ENCODE results near the gene THUMPD2.

Gene THUMPD2

GRCh38 chr2:39738936-39739335, 40.1 kb downstream of the THUMPD2 start:
- no peak for DNase-seq (ENCODE audit: extremely low spot score)
- ChIA-PET POLR2A (no interaction called here), CTCF (interaction anchor here (1.0 kb wide), 1 partner anchor 10 kb away, joined by 3 read pairs; no protein-coding TSS in a partner anchor)
- no peak for TF ChIP-seq HDGF (IDR thresholded peaks at IDR 0.05; ENCODE audit: borderline replicate concordance)
- no peak for TF ChIP-seq L3MBTL2 (conservative IDR thresholded peaks at IDR 0.05)
- TF ChIP-seq SP1 (IDR thresholded peaks at IDR 0.05) = no peak

- ChIA-PET POLR2A (no interaction called here), CTCF (no interaction called here)
- DNase-seq (ENCODE audit: extremely low spot score) = no peak
- TF ChIP-seq LEF1 (IDR thresholded peaks at IDR 0.05; ENCODE audit: borderline replicate concordance) (no peak), HDGF (IDR thresholded peaks at IDR 0.05; ENCODE audit: borderline replicate concordance) (no peak), ZNF384 (IDR thresholded peaks at IDR 0.05) (no peak), ARNT (IDR thresholded peaks at IDR 0.05) (no peak), ELF4 (IDR thresholded peaks at IDR 0.05) (no peak), NFRKB (IDR thresholded peaks at IDR 0.05) (no peak), FOXM1 (IDR thresholded peaks at IDR 0.05; ENCODE audit: borderline replicate concordance) (no peak), TARDBP (IDR thresholded peaks at IDR 0.05) (no peak)
These were observed 41.4 kb downstream of the THUMPD2 start for GRCh38 chr2:39737661-39738060.

- POLR2A ChIA-PET = no interaction called here
- no peak for TF ChIP-seq FOXM1 (IDR thresholded peaks at IDR 0.05; ENCODE audit: borderline replicate concordance)
- no peak for TF ChIP-seq ELF4 (IDR thresholded peaks at IDR 0.05)
- TF ChIP-seq, protein P1, sequence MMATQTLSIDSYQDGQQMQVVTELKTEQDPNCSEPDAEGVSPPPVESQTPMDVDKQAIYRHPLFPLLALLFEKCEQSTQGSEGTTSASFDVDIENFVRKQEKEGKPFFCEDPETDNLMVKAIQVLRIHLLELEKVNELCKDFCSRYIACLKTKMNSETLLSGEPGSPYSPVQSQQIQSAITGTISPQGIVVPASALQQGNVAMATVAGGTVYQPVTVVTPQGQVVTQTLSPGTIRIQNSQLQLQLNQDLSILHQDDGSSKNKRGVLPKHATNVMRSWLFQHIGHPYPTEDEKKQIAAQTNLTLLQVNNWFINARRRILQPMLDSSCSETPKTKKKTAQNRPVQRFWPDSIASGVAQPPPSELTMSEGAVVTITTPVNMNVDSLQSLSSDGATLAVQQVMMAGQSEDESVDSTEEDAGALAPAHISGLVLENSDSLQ (IDR thresholded peaks at IDR 0.05) = no peak
- TF ChIP-seq L3MBTL2 (conservative IDR thresholded peaks at IDR 0.05) = no peak
- TF ChIP-seq FOXK2 (IDR thresholded peaks at IDR 0.05) = no peak
- TF ChIP-seq SUZ12 (IDR thresholded peaks at IDR 0.05) = no peak
- TF ChIP-seq FOXA1 (IDR thresholded peaks at IDR 0.05) = no peak
- TF ChIP-seq ARNT (IDR thresholded peaks at IDR 0.05) = no peak
- no peak for TF ChIP-seq HDGF (IDR thresholded peaks at IDR 0.05; ENCODE audit: borderline replicate concordance)
- no peak for TF ChIP-seq TARDBP (IDR thresholded peaks at IDR 0.05)
- no peak for TF ChIP-seq LEF1 (IDR thresholded peaks at IDR 0.05; ENCODE audit: borderline replicate concordance)
- no peak for TF ChIP-seq NFRKB (IDR thresholded peaks at IDR 0.05)
- no peak for TF ChIP-seq SP1 (IDR thresholded peaks at IDR 0.05)
- TF ChIP-seq BHLHE40 (IDR thresholded peaks at IDR 0.05; ENCODE audit: borderline replicate concordance) = no peak
- no peak for DNase-seq (ENCODE audit: extremely low spot score)
- CTCF ChIA-PET = no interaction called here
These were observed 42.4 kb downstream of the THUMPD2 start for GRCh38 chr2:39736640-39737039.

DNA sequence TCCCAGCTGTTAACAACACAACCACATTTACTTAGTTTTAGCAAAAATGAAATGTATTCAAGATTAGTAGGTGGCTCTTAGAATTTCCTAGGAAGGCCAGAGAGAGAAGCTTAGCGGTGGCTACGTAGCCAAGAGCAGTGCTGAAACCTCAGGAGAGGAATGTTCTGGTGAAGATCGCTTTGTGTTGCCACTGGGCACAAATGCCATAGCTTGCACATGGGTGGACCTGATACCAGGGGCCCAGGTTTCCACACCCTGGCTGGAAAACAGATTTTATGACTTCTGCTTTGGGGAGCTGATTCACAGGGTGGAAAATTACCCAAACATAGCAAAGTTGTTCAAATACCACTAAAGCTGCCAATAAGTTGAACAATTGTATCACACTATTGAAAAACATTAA, 43.4 kb downstream of the THUMPD2 start:
- TF ChIP-seq ELF4 (IDR thresholded peaks at IDR 0.05) (no peak), TARDBP (IDR thresholded peaks at IDR 0.05) (no peak), BHLHE40 (IDR thresholded peaks at IDR 0.05; ENCODE audit: borderline replicate concordance) (no peak), CTBP1 (IDR thresholded peaks at IDR 0.05; ENCODE audit: borderline replicate concordance) (no peak), ZNF384 (IDR thresholded peaks at IDR 0.05) (no peak), HDGF (IDR thresholded peaks at IDR 0.05; ENCODE audit: borderline replicate concordance) (no peak), FOXK2 (IDR thresholded peaks at IDR 0.05) (no peak), SP1 (IDR thresholded peaks at IDR 0.05) (no peak), FOXA1 (IDR thresholded peaks at IDR 0.05) (no peak), SUZ12 (IDR thresholded peaks at IDR 0.05) (no peak), ARNT (IDR thresholded peaks at IDR 0.05) (no peak)
- TF ChIP-seq, protein P1 (IDR thresholded peaks at IDR 0.05) = no peak
- ChIA-PET POLR2A (no interaction called here), CTCF (no interaction called here)
- DNase-seq (ENCODE audit: extremely low spot score) = no peak

DNA sequence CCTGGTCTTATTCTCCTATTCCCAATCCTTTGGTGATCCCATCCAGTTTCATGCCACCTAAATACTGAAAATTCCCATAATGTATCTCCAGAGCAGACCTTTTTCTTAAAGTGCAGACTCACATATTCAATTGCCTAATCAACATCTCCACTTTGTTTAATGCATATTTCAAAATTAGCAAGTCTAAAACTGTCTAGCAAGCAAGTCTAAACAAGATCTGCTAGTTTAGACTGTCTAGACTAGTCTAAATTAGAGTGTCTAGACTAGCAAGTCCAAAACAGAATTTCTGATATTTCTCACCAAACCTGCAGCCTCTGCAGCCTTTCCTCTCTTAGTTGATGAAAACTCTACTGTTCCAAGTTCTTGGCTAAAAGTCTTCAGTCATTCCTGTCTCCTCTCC, 44.6 kb downstream of the THUMPD2 start:
- TF ChIP-seq TARDBP (IDR thresholded peaks at IDR 0.05) = no peak
- no peak for TF ChIP-seq ZNF384 (IDR thresholded peaks at IDR 0.05)
- no peak for TF ChIP-seq BHLHE40 (IDR thresholded peaks at IDR 0.05; ENCODE audit: borderline replicate concordance)
- TF ChIP-seq FOXM1 (IDR thresholded peaks at IDR 0.05; ENCODE audit: borderline replicate concordance) = no peak
- no peak for TF ChIP-seq ELF4 (IDR thresholded peaks at IDR 0.05)
- no peak for TF ChIP-seq FOXK2 (IDR thresholded peaks at IDR 0.05)
- POLR2A ChIA-PET = no interaction called here
- no peak for DNase-seq (ENCODE audit: extremely low spot score)
- CTCF ChIA-PET = no interaction called here

- ChIA-PET POLR2A (no interaction called here), CTCF (interaction anchor here (0.6 to 1.0 kb wide), 2 partner anchors 16 to 198 kb away, joined by 3 read pairs; no protein-coding TSS in a partner anchor)
These were observed 45.9 kb downstream of the THUMPD2 start for GRCh38 chr2:39733070-39733674.

More at GRCh38 chr2:39733070-39733674, 45.9 kb downstream of the THUMPD2 start:
- TF ChIP-seq LEF1 (IDR thresholded peaks at IDR 0.05; ENCODE audit: borderline replicate concordance) (no peak), ZNF384 (IDR thresholded peaks at IDR 0.05) (no peak), SUZ12 (IDR thresholded peaks at IDR 0.05) (no peak), FOXM1 (IDR thresholded peaks at IDR 0.05; ENCODE audit: borderline replicate concordance) (no peak), FOXA1 (IDR thresholded peaks at IDR 0.05) (no peak), SP1 (IDR thresholded peaks at IDR 0.05) (no peak), FOXK2 (IDR thresholded peaks at IDR 0.05) (no peak), BHLHE40 (IDR thresholded peaks at IDR 0.05; ENCODE audit: borderline replicate concordance) (no peak), L3MBTL2 (conservative IDR thresholded peaks at IDR 0.05) (no peak), ARNT (IDR thresholded peaks at IDR 0.05) (no peak), TARDBP (IDR thresholded peaks at IDR 0.05) (no peak), HDGF (IDR thresholded peaks at IDR 0.05; ENCODE audit: borderline replicate concordance) (no peak), NFRKB (IDR thresholded peaks at IDR 0.05) (no peak), CTBP1 (IDR thresholded peaks at IDR 0.05; ENCODE audit: borderline replicate concordance) (no peak), ELF4 (IDR thresholded peaks at IDR 0.05) (no peak)
- TF ChIP-seq, protein P1 (IDR thresholded peaks at IDR 0.05) = no peak
- DNase-seq (ENCODE audit: extremely low spot score) = no peak

Measured in HEK293T (cell line).